Measurements from ENCODE around the gene EML4.

Gene EML4

GRCh38 chr2:42137125-42137841 lies 31.9 kb upstream of the EML4 start:
- DNase-seq = peak; percentile 47

DNA sequence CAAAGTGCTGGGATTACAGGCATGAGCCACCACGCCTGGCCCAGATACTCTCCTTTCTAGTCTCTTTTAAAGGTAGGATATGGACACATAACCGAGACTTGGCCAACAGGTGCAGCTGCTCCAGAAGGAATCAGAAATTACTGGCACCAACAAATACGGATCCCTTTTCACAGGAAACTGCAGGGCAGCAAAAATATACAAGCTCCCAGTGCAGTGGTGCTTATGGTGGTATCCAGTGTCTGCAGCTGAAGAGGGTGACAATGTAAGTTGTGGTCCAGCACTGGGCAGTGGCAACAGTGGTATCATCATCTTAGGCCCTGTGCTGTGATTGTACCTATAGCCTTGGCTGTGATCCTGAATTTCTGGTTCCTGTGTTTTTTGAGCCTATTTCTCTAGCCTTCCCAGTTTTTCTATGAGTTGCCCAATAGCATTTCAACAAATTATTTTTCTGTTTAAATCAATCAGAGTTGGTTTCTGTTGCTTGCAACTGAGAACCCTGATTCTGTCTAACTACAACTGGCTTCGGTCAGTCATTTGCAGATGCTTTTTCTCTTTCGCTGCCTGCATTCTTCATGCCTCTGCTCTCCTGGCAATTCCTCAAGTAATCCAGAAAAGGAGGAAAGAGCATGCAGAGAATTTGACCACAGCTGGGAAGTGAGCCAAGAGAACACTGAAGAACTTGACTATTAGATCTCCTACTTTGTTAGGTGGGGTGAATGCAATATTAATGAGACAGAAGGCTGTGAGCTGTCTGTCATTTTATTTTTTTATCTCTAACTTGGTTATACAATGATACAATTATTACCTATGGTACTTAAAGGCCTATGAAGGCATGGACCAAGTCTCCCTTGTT lies 30.8 kb upstream of the EML4 start:
- DNase-seq = peak; percentile 38

GRCh38 chr2:42139101-42139500 lies 30.1 kb upstream of the EML4 start:
- DNase-seq = peak; percentile 30

- DNase-seq = no peak
Observed at GRCh38 chr2:42140496-42140895, 28.7 kb upstream of the EML4 start.

DNA sequence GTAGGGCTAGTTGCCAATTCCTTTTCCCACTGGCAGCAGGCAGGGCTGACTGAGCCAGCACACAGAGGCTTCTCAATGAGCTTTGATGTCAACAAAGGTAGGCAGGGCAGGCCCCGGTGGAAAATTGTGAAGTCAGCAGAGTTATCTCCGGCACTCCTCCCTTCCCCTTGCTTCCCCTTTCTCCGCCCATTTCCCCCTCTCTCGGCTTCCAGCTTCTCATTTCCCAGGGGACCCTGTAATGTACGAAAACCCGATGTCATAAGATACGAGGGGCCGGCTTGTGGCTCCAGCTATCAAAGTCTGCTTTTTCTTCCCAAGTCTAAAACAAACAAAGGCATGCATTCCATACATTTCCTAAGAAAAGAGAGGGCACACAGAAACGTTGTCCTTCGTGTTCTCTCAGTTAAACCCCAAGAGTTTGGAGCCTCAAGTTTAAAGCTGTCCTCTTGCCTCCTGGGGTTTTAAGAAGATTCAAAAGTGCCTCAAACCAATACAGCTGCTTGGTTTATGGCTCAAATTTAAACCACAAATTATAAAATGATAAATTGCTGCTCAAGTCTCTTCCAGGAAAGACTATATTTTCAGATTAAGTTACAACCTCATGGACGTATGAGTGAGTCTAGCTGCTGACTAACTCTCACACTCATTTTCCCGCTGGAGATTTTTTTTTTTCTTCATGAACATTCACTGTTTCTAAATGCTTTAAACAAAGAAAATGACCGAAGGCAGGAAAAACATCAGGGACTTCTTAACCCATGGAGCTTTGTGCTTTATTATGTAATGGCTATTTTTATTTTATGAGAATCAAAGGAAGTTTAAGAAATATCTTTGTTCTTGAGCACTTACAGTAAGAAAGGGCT lies 27.2 kb upstream of the EML4 start:
- peak; percentile 57 for DNase-seq

DNA sequence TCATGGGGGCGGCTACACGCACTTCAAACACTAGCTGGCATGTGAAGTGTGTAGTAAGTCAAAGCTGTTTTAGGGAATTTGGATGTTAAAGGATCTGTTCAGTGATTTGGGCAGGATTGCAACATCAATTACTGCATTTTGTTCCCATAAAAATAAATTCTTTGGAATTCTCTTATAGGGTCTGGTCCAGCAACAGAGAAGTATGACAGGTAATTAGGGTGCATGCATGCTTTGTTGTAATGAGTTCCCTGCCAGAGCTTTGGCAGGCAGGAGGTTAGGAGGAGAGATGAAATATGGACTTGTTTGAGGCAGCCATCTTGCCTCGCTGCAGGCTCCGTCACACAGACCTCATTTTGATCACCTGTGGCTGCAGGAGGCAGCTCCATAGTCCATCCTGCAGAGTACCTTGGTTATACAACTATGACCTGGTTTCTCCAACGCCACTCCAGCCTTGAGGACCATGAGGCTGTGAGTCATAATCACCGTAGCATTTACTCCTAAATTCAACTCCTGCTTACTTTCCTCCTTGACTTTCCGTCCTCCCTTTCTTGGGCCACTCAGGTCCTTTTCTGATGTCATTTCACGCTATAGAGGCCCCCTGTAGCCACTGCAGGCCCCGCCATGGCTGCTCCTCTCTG lies 26.5 kb upstream of the EML4 start:
- no peak for DNase-seq

- DNase-seq = no peak
Observed at GRCh38 chr2:42147641-42148274, 21.4 kb upstream of the EML4 start.

DNA sequence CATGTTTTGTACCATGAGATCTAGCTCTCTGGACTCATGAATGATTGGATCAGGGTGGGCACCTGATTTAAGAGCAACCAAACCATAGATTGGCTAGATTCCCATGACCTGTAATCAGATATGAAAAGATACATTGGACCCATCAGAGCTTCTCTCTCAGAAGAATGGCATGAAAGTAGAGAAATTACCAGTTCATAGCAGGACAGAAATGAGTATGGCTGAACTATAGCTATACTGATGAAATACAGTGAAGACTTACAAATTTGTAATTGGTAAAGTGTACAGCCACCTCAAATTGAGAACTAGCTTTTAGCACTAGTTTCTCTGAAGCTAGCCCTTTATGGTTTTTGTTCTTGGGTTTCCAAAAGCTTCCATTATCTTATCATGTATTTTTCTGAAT lies 19.0 kb upstream of the EML4 start:
- no peak for DNase-seq

DNA sequence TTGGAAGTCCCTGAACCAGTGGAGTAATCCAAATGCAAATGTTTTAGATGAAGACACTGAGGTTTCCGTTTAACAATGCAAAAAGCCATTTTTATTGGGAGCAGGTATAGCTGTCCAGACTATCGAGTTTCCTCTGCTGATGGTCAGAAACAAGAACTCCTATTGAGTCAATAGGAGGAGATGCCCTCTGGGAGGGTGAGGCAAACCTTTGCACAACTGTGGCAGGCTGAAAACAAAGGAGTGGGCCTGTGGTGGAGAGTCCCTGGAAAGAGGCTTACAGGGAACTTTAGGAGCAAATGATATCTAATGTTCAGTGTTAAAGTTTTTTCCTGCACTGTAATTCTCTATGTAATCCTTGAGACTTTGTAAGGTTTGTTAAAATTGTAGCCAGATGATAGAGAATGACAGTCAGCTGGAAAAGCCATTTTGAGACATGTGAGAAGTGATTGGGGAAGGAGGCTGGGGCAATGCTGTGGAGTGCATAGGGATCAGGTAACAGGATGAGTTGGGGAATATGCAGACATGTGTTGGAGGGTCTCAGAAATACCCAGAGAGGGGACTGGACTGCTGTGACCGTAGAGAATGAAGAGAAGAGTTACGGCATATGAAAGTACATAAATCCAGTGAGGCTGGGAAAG lies 15.1 kb upstream of the EML4 start:
- DNase-seq = no peak

DNA sequence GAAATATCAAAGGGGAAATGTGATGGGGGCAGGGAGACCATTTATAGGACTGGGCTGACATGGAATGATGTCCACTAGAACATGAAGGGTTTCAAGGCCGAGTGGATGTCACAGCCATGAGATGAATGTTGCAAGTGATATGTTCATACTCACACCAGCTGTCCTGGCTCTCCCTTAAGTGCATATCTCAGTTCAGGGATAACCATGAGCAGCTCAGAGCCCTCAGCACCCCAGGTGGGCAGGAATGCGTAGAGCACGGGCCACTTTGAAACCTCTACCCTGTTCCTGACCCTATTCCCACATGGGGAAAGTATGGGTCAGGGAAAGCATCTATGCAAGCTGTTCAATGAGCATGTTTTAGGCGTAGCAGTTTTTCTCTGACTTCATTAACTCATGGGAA lies 12.4 kb upstream of the EML4 start:
- DNase-seq = no peak

GRCh38 chr2:42161444-42161843 lies 7.7 kb upstream of the EML4 start:
- DNase-seq = no peak

- no peak for DNase-seq
Observed at GRCh38 chr2:42163444-42164045, 5.6 kb upstream of the EML4 start.

- DNase-seq = no peak
Observed at GRCh38 chr2:42164046-42164445, 5.1 kb upstream of the EML4 start.

DNA sequence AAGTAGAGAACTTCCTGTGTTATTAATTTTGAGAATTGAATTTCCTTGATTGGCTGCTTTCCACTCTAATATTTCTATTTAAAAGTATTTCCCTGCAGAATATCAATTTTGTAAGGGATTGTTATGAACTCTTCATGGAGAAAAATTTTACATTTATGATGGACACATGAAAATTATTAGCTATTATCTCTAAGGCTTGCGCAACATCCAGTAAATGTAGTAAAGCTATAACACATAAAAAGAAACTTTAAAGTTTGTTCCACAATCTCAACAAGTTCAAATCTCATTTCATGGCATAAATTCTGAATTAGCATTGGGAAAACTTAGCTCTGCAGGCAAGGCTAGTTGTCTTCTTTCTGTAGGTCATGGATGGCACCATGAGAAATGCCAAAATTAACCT lies 4.2 kb upstream of the EML4 start:
- no peak for DNase-seq

- DNase-seq = no peak
Observed at GRCh38 chr2:42167458-42167857, 1.7 kb upstream of the EML4 start.

DNA sequence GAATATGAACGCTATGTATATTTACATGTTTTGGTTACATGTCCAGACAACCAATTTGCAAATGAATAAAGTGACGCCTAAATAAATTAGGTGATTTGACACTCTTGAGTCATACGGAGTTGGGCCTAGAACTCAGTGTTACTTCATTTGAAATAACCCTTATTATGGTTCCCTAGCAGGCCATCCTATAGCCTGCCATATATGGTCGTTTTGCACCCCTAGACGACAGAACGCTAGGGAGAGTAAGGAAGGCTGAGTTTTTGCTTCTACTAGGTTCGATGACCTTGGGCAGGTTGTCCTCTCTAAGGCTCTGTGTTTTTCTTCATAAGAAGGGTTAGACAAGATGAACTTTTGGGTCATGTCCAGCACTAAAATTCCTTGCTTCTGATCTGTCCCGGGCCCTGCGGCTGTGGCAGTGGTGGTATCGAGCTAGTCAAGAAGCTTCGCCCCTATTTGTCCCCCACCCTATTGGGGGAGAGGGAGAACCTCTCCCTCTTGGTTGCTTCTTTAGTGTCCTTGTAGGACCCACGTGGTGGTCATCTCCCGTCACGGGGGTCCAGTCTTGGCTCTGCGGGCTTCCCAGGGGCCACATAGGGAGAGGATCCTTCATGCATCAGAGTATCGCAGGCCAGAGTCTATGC lies 574 bp upstream of the EML4 start:
- no peak for DNase-seq

GRCh38 chr2:42169874-42170521 lies 845 bp downstream of the EML4 start:
- no peak for DNase-seq

- no peak for DNase-seq
Observed at GRCh38 chr2:42170619-42171395, 1.7 kb downstream of the EML4 start.

DNA sequence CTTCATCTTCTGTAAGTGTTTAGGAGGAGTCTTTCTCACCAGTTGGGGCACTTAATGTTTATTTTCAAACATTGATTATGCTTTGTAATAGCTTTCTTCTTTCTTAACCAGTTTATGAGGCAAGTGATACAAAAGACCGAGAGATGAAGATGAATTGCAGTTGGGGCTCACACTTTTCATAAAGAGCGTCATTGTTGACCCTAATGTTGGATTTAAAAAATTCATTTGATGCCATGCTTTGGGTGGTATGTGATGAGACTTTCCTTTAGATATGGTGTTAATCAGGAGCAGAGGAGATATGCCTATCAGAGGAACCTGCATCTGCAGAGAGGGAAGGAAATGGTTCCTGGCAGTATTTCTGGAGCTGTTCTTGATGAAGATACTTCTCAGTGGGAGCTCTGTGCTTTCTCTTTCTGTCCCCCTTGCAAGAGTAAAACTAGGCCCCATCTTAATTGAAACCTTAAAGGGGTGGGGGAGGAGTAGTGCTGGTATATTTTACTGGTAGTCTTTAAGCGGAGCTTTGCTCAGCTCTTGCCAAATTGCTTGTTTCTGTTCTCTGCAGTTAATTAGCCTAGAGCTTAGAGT lies 2.3 kb downstream of the EML4 start:
- no peak for DNase-seq

Data from activated CD8-positive, alpha-beta memory T cell treated with anti-CD3 and anti-CD28 coated beads for 24 hours (primary cell).